ENCODE measurements around the gene HOXA6.

The HOXA6 gene

DNA sequence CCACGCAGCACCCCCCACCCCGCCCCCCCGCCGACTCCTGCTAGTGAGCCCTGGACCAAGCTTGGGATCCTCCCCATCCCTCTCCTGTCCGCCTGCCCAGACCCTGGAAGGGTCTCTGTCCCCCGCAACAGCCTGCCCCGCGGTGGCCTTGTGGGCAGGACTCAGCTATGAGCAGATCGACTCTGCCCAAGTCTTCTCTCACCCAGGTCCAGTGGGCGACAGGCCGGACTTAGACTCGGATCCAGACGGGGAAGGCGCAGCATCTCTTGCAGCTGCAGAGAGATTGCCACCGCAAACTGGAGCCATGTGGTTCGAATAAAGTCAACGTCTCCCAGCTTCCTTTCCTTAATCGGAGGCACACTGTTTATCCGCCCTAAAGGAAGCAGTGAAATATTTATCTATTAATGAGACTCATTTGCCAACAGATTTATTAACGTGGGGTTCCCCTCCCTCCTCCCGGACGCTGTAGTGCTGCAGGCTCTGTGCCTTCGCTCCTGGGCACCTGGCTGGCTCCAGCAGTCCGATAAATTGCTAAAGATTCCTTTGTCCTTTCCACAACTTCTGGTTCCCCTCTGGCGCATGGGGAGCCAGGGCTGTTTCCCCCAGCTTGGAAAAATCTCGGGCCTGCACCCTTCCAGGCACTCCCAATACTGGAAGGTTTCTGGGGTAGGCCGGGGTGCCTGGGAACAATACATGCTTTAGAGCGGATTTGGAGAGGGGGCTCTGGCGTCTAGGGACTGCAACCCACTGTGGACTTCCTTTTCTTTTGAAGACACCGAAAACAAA is 9.5 kb upstream of the HOXA6 start:
- FAIRE-seq = no peak
- no peak for TF ChIP-seq POLR2A (IDR thresholded peaks at IDR 0.05; ENCODE audit: low read depth, low read length)
- no peak for DNase-seq (ENCODE audit: insufficient read length, low spot score)

- TF ChIP-seq POLR2A (IDR thresholded peaks at IDR 0.05; ENCODE audit: low read depth, low read length) = no peak
- no peak for FAIRE-seq
- no peak for DNase-seq (ENCODE audit: insufficient read length, low spot score)
Observed at GRCh38 chr7:27156508-27156898, 8.9 kb upstream of the HOXA6 start, which contains the start of gene HOXA7. TSS of gene HOXA7 (minus strand) at chr7:27156675. CDS start at chr7:27156545, 130 bp downstream.

DNA sequence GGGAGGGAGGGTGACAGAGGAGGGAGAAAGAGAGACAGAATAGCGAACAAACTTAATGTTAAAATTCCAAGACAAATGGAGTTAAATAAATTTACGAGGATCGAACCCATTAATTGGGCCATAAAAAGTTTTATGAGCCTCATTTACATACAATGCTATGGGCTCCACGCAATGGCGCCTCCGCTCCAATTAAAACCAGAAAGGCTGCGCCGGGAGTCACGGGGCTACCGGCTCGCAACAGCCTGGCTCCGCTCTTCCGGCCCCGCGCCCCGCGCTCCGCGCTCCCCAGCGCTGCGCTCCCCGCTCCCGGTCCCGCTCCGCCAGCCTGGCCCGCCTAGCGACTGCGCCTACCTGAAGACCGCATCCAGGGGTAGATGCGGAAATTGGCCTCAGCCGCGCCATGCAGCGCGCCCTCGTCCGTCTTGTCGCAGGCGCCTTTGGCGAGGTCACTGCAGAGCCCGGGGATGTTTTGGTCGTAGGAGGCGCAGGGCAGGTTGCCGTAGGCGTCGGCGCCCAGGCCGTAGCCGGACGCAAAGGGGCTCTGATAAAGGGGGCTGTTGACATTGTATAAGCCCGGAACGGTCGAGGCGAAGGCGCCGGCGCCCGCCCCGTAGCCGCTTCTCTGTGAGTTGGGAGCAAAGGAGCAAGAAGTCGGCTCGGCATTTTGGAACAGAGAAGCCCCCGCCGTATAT is 8.4 kb upstream of the HOXA6 start:
- no peak for FAIRE-seq
- TF ChIP-seq POLR2A (IDR thresholded peaks at IDR 0.05; ENCODE audit: low read depth, low read length) = peak; percentile 39
- DNase-seq (ENCODE audit: insufficient read length, low spot score) = no peak

DNA sequence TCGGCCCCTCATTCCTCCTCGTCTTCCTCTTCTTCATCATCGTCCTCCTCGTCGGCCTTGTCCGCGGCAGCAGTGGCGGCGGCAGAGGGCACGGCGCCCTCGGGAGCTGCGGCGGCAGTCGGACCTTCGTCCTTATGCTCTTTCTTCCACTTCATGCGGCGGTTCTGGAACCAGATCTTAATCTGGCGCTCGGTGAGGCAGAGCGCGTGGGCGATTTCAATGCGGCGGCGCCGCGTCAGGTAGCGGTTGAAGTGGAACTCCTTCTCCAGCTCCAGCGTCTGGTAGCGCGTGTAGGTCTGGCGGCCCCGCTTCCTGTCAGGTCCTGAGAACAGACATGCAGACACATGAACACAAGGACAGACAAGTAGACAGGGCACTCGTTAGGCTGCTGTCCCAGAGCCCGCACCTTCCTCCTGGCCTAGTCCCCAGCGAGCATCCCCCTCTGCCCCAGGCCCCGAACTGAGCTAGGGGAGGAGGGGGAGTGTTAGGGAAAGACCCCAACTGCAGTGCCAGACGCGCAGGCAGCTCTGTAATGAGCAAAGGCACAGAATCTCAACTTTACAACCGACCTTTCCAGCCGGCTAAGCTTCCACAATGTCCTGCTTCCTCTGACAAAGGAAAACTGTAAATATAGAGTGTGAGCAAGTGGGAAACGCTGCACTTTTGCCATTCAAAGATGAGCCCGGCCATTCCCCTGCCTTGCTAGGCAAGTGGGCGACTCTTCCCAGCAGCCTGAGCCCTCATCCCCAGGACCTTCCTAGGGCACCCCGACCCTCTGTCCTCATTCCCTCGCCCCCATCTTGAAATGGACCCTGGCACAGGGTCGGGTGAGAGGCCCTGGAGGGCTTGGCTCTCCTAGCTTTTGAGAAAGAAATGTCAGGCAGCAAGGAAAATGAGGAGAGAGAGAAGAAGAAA is 7.6 kb upstream of the HOXA6 start:
- FAIRE-seq (no peak), DNase-seq (ENCODE audit: insufficient read length, low spot score) (no peak)
- no peak for TF ChIP-seq POLR2A (IDR thresholded peaks at IDR 0.05; ENCODE audit: low read depth, low read length)

DNA sequence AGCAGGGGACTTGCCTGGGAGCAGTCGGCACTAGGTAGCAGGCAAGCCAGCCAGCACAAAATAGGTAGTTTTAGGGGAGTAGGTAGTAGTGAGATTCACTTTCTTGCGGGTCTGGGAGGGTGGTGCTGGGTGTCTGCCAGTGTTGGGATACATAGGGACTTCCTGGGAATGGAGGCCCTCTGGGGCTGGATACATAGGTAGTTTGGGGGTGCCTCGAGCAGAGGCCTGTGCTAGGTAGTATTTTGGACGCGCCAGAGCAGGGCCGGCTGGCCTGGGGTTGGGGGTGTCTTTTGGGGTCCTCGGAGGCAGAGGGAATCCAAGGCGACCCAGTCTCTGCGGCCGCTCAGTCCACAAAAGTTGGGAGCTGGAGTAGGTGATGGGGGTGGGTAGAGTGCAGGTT is 6.8 kb upstream of the HOXA6 start:
- DNase-seq (ENCODE audit: insufficient read length, low spot score) = no peak
- FAIRE-seq = no peak
- TF ChIP-seq POLR2A (IDR thresholded peaks at IDR 0.05; ENCODE audit: low read depth, low read length) = no peak

DNA sequence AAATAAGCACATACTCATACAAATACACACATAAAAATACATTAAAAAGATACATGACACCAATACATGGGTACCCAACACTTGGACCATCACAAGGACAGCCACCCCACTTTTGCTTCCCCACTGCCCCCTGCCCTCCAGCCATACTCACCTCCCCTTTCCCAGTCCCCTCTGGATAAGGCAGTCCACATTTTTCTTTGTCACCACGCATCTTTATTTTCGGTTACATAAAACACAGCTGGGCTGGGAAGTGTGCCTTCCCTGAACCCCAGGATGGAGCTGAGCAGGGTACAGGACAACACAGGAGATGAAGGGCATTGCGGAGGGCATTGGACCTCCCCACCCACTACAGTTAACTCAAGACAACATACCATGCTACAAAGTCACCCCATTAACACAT is 6.0 kb upstream of the HOXA6 start:
- no peak for FAIRE-seq
- no peak for TF ChIP-seq POLR2A (IDR thresholded peaks at IDR 0.05; ENCODE audit: low read depth, low read length)
- DNase-seq (ENCODE audit: insufficient read length, low spot score) = no peak

GRCh38 chr7:27152816-27153442 is 5.4 kb upstream of the HOXA6 start:
- no peak for FAIRE-seq
- DNase-seq (ENCODE audit: insufficient read length, low spot score) = no peak
- TF ChIP-seq POLR2A (IDR thresholded peaks at IDR 0.05; ENCODE audit: low read depth, low read length) = no peak

GRCh38 chr7:27151931-27152815 is 4.6 kb upstream of the HOXA6 start, which contains the start of gene HOXA3:
TSS of gene HOXA3 (minus strand) at chr7:27152583. CDS start at chr7:27110640, 41,943 bp downstream.
- TF ChIP-seq POLR2A (IDR thresholded peaks at IDR 0.05; ENCODE audit: low read depth, low read length) = no peak
- DNase-seq (ENCODE audit: insufficient read length, low spot score) = no peak
- no peak for FAIRE-seq

GRCh38 chr7:27151341-27151930 is 3.9 kb upstream of the HOXA6 start:
- no peak for DNase-seq (ENCODE audit: insufficient read length, low spot score)
- TF ChIP-seq POLR2A (IDR thresholded peaks at IDR 0.05; ENCODE audit: low read depth, low read length) = no peak
- FAIRE-seq = no peak

DNA sequence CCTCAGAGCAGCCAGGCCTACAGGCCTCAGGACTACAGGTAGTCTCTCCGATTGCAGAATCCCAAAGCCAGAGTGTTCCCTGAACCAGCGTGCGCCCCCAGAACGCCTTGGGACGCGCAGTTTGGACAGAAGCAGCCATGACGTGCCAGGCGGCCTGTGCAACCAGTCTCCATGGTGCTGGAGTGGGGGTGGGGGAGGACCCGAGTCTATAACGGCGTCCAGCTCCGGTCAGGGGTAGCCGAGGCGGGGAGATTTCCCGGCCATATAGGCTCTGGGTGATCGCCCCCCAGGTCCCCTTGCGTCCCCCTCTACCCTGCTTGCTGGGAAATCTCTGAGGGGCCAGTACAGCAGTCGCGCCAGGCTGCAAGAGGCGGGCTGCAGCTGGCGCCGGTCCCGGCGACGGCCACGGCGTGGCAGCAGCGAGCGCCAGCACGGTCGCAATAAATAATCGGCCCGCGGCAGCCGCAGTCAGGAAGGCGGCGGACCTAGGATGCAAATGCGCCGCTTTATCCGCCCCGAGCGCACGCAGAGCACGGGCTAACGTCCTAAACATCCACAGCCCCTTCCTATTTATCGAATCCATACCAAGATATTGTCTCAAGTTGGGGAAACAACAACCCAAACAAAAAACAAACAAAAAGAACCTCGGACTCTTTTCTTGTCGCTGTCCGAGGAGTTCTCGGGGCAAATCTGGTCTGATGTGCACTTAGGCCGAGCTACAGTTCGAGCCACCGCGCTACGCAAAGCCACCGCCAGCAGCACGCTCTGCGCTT is 3.2 kb upstream of the HOXA6 start:
- DNase-seq (ENCODE audit: insufficient read length, low spot score) = peak; percentile 100
- no peak for FAIRE-seq
- TF ChIP-seq POLR2A (IDR thresholded peaks at IDR 0.05; ENCODE audit: low read depth, low read length) = no peak

- no peak for TF ChIP-seq POLR2A (IDR thresholded peaks at IDR 0.05; ENCODE audit: low read depth, low read length)
- FAIRE-seq (no peak), DNase-seq (ENCODE audit: insufficient read length, low spot score) (no peak)
Observed at GRCh38 chr7:27149842-27150567, 2.4 kb upstream of the HOXA6 start.

All from H54 (cell line).